HG02588 (cell line): ENCODE measurements around the gene GLIS2.
"Not testable (repeated sequence)": the region's sequence is repeated elsewhere in the genome, so short reads cannot be mapped to it uniquely, and the experiment has no call there.

Experiments used
- ATAC-seq: cut with Tn5 transposase; IDR thresholded peaks from one replicate; pipeline ENCODE4 v1.9.1; 2021; ENCODE audit warnings: mild to moderate bottlenecking, moderate library complexity; ENCODE audit not compliant: unreplicated experiment

Gene GLIS2

DNA sequence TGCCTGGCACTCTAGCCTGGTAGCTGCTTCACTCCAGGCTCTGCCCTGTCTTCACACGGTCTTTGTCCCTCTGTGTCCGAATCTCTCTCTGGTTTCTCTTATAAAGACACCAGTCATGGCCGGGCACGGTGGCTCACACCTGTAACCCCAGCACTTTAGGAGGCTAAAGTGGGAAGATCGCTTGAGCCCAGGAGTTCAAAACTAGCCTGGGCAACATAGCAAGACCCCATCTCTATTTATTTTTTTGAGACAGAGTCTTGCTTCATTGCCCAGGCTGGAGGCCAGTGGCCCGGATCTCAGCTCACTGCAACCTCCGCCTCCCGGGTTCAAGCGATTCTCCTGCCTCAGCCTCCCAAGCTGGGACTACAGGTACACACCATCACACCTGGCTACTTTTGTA lies 17.8 kb downstream of the GLIS2 start:
- ATAC-seq = not testable (repeated sequence)

DNA sequence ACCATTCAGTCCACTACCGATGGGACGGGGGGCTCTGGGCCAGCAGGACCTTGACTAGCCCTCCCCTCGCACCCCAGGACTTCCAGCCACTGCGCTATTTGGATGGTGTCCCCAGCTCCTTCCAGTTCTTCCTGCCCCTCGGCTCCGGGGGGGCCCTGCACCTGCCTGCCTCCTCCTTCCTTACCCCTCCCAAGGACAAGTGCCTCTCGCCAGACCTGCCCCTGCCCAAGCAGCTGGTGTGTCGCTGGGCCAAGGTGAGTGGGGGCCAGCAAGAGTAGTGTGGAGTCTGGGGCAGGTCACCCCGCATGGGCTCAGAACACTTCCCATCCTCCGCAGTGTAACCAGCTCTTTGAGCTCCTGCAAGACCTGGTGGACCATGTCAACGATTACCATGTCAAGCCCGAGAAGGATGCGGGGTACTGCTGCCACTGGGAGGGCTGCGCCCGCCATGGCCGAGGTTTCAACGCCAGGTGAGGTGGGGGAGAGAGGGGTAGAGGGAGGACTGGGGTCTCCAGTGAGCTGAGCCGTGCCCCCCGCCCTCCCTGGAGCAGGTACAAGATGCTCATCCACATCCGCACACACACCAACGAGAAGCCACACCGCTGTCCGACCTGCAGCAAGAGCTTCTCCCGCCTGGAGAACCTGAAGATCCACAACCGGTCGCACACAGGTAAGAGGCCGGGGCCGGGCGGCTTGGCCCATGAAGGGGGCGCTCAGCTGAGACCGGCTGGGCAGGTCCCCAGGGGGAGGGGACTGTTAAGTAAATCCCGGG lies 19.0 kb downstream of the GLIS2 start:
- no peak for ATAC-seq

DNA sequence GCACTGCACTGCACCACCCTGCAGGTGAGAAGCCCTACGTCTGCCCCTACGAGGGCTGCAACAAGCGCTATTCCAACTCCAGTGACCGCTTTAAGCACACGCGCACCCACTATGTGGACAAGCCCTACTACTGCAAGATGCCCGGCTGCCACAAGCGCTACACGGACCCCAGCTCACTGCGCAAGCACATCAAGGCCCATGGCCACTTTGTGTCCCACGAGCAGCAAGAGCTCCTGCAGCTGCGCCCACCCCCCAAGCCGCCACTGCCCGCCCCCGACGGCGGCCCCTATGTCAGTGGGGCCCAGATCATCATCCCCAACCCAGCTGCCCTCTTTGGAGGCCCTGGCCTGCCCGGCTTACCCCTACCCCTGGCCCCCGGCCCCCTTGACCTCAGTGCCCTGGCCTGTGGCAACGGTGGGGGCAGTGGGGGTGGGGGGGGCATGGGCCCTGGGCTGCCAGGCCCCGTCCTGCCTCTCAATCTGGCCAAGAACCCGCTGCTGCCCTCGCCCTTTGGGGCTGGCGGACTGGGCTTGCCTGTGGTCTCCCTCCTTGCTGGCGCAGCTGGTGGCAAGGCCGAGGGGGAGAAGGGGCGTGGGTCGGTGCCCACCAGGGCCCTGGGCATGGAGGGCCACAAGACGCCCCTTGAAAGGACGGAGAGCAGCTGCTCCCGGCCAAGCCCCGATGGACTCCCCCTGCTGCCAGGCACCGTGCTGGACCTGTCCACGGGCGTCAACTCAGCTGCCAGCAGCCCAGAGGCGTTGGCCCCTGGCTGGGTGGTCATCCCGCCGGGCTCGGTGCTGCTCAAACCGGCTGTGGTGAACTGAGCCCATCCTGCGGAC lies 21.1 kb downstream of the GLIS2 start:
- ATAC-seq = no peak

- ATAC-seq = no peak
Measured at GRCh38 chr16:4337540-4338088, 21.7 kb downstream of the GLIS2 start.

- ATAC-seq = no peak
Measured at GRCh38 chr16:4338125-4338582, 22.3 kb downstream of the GLIS2 start.

GRCh38 chr16:4338712-4339299 lies 22.9 kb downstream of the GLIS2 start:
- ATAC-seq = no peak

DNA sequence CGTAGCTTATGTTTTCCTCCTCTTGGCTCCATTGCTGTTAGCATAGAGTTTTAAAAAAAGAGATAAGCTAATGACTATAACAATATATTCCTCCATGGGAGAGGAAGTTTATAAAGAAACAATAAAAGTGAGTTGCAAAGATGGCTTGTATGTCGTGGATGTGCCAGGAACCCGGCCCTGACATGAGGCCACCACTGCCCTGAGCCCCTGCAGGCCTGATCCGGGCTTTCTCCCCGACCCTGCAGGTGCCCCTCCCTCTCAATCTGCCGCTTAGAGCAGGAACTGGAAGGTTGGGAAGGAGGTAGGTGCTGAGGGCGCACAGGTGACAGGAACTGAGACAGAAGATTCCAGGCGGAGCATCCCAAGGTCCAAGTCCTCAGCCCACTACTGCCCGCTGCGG lies 23.6 kb downstream of the GLIS2 start:
- no peak for ATAC-seq

GRCh38 chr16:4339909-4340308 lies 24.0 kb downstream of the GLIS2 start:
- ATAC-seq = no peak

DNA sequence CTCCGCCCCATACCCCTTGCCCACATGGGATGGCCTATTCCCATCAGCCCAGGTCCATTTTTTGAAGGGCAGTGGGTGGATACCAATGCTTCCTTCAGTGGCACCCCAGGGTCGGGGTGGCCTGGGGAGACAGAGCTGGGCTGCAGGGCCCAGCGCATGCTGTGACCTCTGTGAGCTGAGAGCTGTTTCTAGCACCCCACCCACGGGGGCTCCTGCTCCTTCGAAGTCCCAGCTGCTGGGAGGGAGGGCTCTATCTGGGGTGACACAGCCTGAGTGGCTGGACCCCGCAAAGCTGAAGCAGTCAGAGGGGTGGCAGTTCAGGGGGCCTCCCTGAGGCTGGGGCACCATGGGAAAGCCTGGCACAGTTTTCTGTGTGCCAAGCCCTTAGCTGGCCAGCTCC lies 24.6 kb downstream of the GLIS2 start:
- ATAC-seq = no peak

GRCh38 chr16:4341250-4341649 lies 25.4 kb downstream of the GLIS2 start:
- no peak for ATAC-seq

GRCh38 chr16:4342866-4343744 lies 27.2 kb downstream of the GLIS2 start:
- ATAC-seq = no peak

- not testable (repeated sequence) for ATAC-seq
Measured at GRCh38 chr16:4344300-4344982, 28.6 kb downstream of the GLIS2 start.

DNA sequence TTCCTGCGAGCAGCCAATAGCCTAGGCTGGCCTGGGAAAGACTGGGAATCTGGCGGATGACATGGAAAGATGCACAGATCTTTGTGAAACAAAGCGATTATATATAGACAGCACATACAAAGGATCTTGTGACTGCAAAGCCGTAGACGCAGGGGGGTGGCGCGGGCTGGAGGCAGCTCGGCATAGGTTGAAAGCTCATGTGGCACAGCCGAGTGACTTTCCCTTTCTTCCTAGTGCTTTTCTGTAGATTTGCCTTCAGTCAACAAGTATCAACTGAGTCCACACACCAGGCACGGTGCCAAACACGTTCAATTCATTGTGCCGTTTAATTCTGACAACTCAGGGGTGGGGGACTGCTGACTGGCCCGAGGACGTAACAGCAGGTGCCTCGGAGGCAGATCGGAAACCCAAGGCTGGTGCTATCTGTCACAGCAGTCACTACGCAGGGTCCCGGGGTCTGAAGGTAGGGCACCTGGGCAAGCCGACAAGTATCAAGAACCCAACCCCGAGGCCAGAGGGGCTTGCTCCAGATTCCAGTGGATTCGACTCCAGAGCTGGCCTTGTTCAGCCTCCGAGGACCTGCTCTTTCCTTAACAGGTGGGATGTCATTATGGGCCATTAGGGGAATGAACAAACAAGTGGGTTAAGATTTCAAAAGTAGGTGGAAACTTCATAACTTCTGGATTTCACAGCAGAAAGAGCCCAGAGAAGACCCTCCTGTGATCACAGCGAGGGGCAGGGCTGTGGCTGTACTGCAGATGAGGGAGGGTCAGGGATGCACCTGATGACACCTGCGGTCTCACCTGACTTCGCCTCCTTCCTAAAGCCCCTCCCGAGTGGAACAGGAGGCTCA lies 29.3 kb downstream of the GLIS2 start:
- ATAC-seq = no peak

DNA sequence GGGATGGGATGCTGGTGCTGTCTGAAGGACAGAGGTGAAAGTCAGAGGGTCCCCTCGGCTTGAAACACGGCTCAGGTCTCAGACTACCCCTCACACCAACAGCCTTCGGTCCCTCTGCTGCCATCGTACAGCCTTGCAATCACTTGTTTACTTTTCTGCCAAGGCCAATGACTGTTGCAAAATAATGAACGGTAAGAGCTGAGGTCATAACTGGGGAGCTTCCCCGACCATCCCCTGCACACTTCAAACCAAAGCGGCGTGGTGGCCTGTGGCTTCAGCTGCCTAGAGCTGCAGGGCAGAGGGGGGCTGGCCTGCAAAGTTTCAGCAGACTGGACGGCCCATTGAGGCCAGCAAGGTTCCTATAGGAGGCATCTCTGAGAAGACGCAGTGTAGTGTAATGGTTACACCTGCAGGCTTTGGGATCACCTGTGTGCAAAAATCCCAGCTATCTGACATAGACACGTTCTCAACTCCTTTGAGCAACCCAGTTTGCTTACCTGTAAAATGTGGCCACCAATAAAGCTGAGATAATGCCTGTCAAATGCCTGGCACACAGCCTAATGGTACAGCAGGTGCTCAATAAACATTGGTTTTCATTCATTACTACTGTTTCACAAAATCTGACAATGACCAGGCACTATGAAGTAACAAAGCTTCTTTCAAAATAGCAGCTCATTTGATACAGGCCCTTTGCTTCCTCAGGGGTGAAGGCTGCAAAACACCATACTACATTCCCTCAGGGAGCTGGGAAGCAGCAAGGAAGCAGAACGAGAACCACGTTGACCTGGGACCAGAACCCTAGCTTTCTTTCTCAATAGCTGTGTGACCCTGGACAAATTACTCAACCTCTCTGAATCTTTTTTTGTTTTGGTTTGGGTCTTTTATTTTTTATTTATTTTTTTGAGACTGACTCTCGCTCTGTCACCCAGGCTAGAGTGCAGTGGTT lies 30.2 kb downstream of the GLIS2 start:
- ATAC-seq = no peak

GRCh38 chr16:4347010-4347409 lies 31.1 kb downstream of the GLIS2 start:
- ATAC-seq = no peak

GRCh38 chr16:4347765-4348509 lies 32.1 kb downstream of the GLIS2 start:
- ATAC-seq = no peak

- no peak for ATAC-seq
Measured at GRCh38 chr16:4349332-4349731, 33.5 kb downstream of the GLIS2 start.
